Glomerular visceral epithelial cell (primary cell): ENCODE data around the gene CASP9.

Experiments used
- DNase-seq: peaks from one replicate; pipeline ENCODE4 v3.0.0-alpha.2; 2016; ENCODE audit errors: extremely low spot score

Gene CASP9

GRCh38 chr1:15445390-15446122, 78.5 kb downstream of the CASP9 start:
- DNase-seq = no peak

- no peak for DNase-seq
Measured at GRCh38 chr1:15444468-15445389, 79.3 kb downstream of the CASP9 start.

GRCh38 chr1:15443281-15443680, 80.7 kb downstream of the CASP9 start:
- no peak for DNase-seq

- no peak for DNase-seq
Measured at GRCh38 chr1:15442759-15443158, 81.3 kb downstream of the CASP9 start.

- DNase-seq = no peak
Measured at GRCh38 chr1:15442119-15442518, 81.9 kb downstream of the CASP9 start.
